Heart right ventricle (tissue), 16 donors: ENCODE data around the gene GLIPR2. TPM values are rescaled to one million over a fixed set of nuclear protein-coding genes. Genes with fewer than 3 reads are reported as not detected.

Experiments used
- ATAC-seq, 8 donors: fragments of 200-7000 bp; cut with Tn5 transposase; one replicate each; pipeline ENCODE4 v1.9.1; 2020; ENCODE audit warnings: mild to moderate bottlenecking in 8 of 8, moderate library complexity in 8 of 8, moderate number of reproducible peaks in 1 of 8
- DNase-seq, 2 donors: peaks; one replicate each; pipeline ENCODE4 v3.0.0-alpha.2; 2020
- H3K27ac ChIP-seq, 10 donors: fragments of 200-600 bp; sonication (generic) in 2 of 10; one replicate each; pipeline versions ENCODE4 v1.5.0 to v1.8.0; 2020 to 2022; ENCODE audit warnings: mild to moderate bottlenecking in 3 of 10
- H3K27me3 ChIP-seq, 7 donors: fragments of 200-600 bp; one replicate each; pipeline ENCODE4 v1.8.0; 2021 to 2022; ENCODE audit warnings: mild to moderate bottlenecking in 2 of 7
- H3K36me3 ChIP-seq, 9 donors: fragments of 200-600 bp; sonication (generic) in 1 of 9; one replicate each; pipeline versions ENCODE4 v1.5.0 to v1.8.0; 2020 to 2022; ENCODE audit warnings: mild to moderate bottlenecking in 2 of 9
- H3K4me1 ChIP-seq, 9 donors: fragments of 200-600 bp; sonication (generic) in 1 of 9; one replicate each; pipeline versions ENCODE4 v1.5.0 to v1.8.0; 2020 to 2022; ENCODE audit warnings: mild to moderate bottlenecking in 4 of 9
- H3K4me3 ChIP-seq, 10 donors: fragments of 200-600 bp; sonication (generic) in 2 of 10; one replicate each; pipeline versions ENCODE4 v1.5.0 to v1.8.0; 2020 to 2022; ENCODE audit warnings: mild to moderate bottlenecking in 7 of 10, moderate library complexity in 2 of 10
- H3K9me3 ChIP-seq, 11 donors: fragments of 200-600 bp in 10 of 11; sonication (generic) in 2 of 11; one replicate each; pipeline versions ENCODE4 v1.5.0 to v1.8.0; 2013 to 2022; ENCODE audit warnings: mild to moderate bottlenecking in 2 of 11, control low read depth in 1 of 11, moderate library complexity in 1 of 11
- CTCF ChIP-seq, 9 donors: fragments of 200-600 bp; sonication (generic) in 2 of 9; IDR thresholded peaks; one replicate each; pipeline versions ENCODE4 v1.5.0 to v1.8.0; 2021 to 2022; ENCODE audit warnings: antibody characterized with exemption in 9 of 9, mild to moderate bottlenecking in 5 of 9, moderate library complexity in 1 of 9
- WGBS, 2 donors: extraction: QIAGEN DNeasy Blood & Tissue Kit; methylation state at CpG; one replicate each; pipeline ENCODE4 v1.1.7; 2013; ENCODE audit warnings: inconsistent platforms in 1 of 2; 5-methylcytosine and 5-hydroxymethylcytosine counted together
- intact Hi-C, 10 donors: fragments of 100-400 bp; cut with DNase I; formaldehyde crosslinking; loops; one replicate each; pipeline versions ENCODE4 v1.11.1 to v1.14.2; 2022
- polyA plus RNA-seq, 2 donors: library from polyadenylated mRNA; stranded (reverse); fragments of 200-250 nt; gene quantifications; one replicate each; pipeline ENCODE4 v1.2.3, GENCODE V29; 2013
- total RNA-seq, 10 donors: library from RNA; stranded (reverse); fragmentation: NEBNext Ultra II Directional in 3 of 10; extraction: Animal tissue kit (Norgen Biotek cat#: 25700) in 3 of 10; gene quantifications; one replicate each; pipeline versions ENCODE4 v1.2.1 to v1.2.4, GENCODE V29; 2021 to 2023
- donor health status: Arrhythmogenic right ventricular cardiomyopathy.
- donor health status: ischemic (EF 13 %, LVEDD 7.1; RV severe dilation, severe dysfunction).
- donor health status: healthy with polysubstance abuse.
- donor health status: DM: no; HTN: yes; CAD: no.
- donor health status: DM: no; HTN: no; CAD: no.
- donor health status: ischemic (EF 25% LVEDD 6.9; RV normal size, moderate dysfunction).
- donor health status: ischemic (EF 25% LVEDD 5.7; RV mildly dilated, moderate dysfunction).
- donor health status: healthy.
- donor health status: DM: yes; HTN: yes; CAD: no.
- donor health status: Ischemic cardiomyopathy.
- donor health status: ischemic (EF 35%, LVEDD 5.7; RV mildly dilated, moderate dysfunction).
- donor health status: nonischemic (EF 11% LVEDD 7.7; RV severe dilation, severe dysfunction).
- donor health status: DM: yes; HTN: yes; CAD: no.
- donor health status: PGD.
- donor health status: ischemic (EF 29% LVEDD 5.4; RV normal size, mild dysfunction).
- donor health status: nonischemic (EF 23%, LVEDD 6.1; RV moderate dilation, normal function).

GLIPR2 gene
- total and polyA plus RNA-seq, 12 donors = 4.7 to 19.2 (median 7.1) TPM

DNA sequence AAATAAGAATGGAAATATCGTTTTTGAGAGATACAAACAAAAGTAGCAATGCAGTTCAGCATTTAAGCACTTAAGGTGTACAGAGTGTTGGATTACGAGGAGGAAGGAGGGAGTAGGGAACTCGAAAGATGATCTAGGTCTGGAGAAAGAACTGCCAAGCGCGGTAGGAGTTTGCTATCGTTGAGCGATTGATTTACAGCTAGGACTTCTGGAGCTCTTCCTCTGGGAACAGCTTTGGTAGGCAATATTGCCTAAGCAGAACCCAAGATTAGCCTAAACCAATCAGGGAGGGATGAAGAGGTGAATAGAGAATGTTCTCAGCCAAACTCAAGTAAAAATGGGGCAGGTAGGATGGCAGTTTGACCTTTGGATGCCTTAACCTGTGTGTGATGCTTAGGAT, 55.2 kb downstream of the GLIPR2 start:
- TF ChIP-seq CTCF (IDR thresholded peaks at IDR 0.05) = no peak
- no peak for DNase-seq
- Histone ChIP-seq H3K4me1 (peaks cover 12 to 45% (median 38%) of the 10 kb centered on the region in 9 donors), H3K4me3 (peak overlapping the region; percentile 64 to 97 (median 85)), H3K27ac (peak overlapping the region in 7 of 10 donors; percentile 88 to 95 (median 91)), H3K36me3 (peaks cover 0 to 28% (median 0%) of the 10 kb centered on the region in 9 donors), H3K27me3 (no peaks in the 10 kb centered on the region), H3K9me3 (no peaks in the 10 kb centered on the region)
- intact Hi-C loops = loop anchor here in 6 of 10 donors (2.0 to 10.0 kb wide), 6 partner anchors 66 to 371 kb away; partner anchors contain the start of gene GNE (in 2 of the 6)
- WGBS, 2 donors = 0% methylated on average over 7 of the region's 7 CpGs
- ATAC-seq = no peak

- Histone ChIP-seq H3K27ac (peak overlapping the region in 3 of 10 donors; percentile 88 to 91 (median 88)), H3K36me3 (peaks cover 0 to 33% (median 0%) of the 10 kb centered on the region in 9 donors)
Observed at GRCh38 chr9:36192196-36192595, 55.7 kb downstream of the GLIPR2 start.

DNA sequence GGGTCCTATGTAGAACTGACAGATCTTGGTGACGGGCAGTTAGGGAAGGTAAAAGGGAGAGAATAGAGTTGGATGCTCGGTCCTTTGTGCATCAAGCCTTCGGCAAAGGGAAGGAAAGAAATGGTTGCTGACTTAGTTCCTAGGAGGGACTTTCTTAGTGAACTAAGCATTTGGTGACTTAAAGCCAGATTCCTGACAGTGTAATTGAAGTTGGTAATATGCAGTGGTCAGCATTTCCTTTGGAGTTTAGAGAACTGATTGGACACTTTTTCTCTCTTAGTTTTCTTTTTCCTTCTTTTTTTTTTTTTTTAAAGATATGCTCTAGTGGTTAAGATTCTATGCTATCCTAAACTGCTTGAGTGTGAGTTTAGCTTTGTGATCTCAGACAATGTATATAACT, 56.5 kb downstream of the GLIPR2 start:
- peak overlapping the region in 6 of 10 donors; percentile 73 to 97 (median 89) for H3K4me3 ChIP-seq
- peaks cover 12 to 46% (median 38%) of the 10 kb centered on the region in 9 donors for H3K4me1 ChIP-seq
- intact Hi-C loops = loop anchor here in 5 of 10 donors (5.0 to 10.0 kb wide), 4 partner anchors 64 to 369 kb away; partner anchors contain the start of gene GNE (in 1 of the 5)
- H3K9me3 ChIP-seq = no peaks in the 10 kb centered on the region
- 62 to 72% methylated on average over 3 of the region's 3 CpGs for WGBS, 2 donors
- peak overlapping the region in 2 of 10 donors; percentile 88 for H3K27ac ChIP-seq
- TF ChIP-seq CTCF (IDR thresholded peaks at IDR 0.05) = no peak
- H3K36me3 ChIP-seq = peaks cover 0 to 41% (median 1%) of the 10 kb centered on the region in 9 donors
- ATAC-seq (no peak), DNase-seq (no peak)
- H3K27me3 ChIP-seq = no peaks in the 10 kb centered on the region

More at GRCh38 chr9:36192196-36192595, 55.7 kb downstream of the GLIPR2 start:
- intact Hi-C loops = loop anchor here in 5 of 10 donors (5.0 to 10.0 kb wide), 4 partner anchors 65 to 370 kb away; partner anchors contain the start of gene GNE (in 1 of the 5)
- DNase-seq (no peak), ATAC-seq (no peak)
- Histone ChIP-seq H3K27me3 (no peaks in the 10 kb centered on the region), H3K4me1 (peaks cover 12 to 46% (median 38%) of the 10 kb centered on the region in 9 donors), H3K4me3 (peak overlapping the region; percentile 64 to 97 (median 85)), H3K9me3 (no peaks in the 10 kb centered on the region)
- no peak for TF ChIP-seq CTCF (IDR thresholded peaks at IDR 0.05)
- 73 to 76% methylated on average over 4 of the region's 4 CpGs for WGBS, 2 donors

- Histone ChIP-seq H3K27me3 (no peaks in the 10 kb centered on the region), H3K27ac (no peak overlapping the region), H3K4me1 (peaks cover 12 to 46% (median 38%) of the 10 kb centered on the region in 9 donors), H3K4me3 (no peak overlapping the region), H3K9me3 (no peaks in the 10 kb centered on the region), H3K36me3 (peaks cover 0 to 56% (median 13%) of the 10 kb centered on the region in 9 donors)
- WGBS, 2 donors = 45 to 54% methylated on average over 4 of the region's 4 CpGs
- ATAC-seq = no peak
- no peak for TF ChIP-seq CTCF (IDR thresholded peaks at IDR 0.05)
- intact Hi-C loops = loop anchor here in 5 of 10 donors (5.0 to 10.0 kb wide), 4 partner anchors 63 to 368 kb away; partner anchors contain the start of gene GNE (in 1 of the 5)
- DNase-seq = no peak
Observed at GRCh38 chr9:36194326-36195000, 57.9 kb downstream of the GLIPR2 start.
